ENCODE measurements around the gene SERPINA1.
"Not testable (repeated sequence)": the region's sequence is repeated elsewhere in the genome, so short reads cannot be mapped to it uniquely, and the experiment has no call there.

The SERPINA1 gene

GRCh38 chr14:94374749-94375260 lies 13.6 kb downstream of the SERPINA1 start:
- H3K9ac ChIP-seq (ENCODE audit: low read length) = no peak overlapping the region
- H3K36me3 ChIP-seq (ENCODE audit: control insufficient read depth, insufficient read depth, low read length, severe bottlenecking) = no peaks in the 10 kb centered on the region
- no peaks in the 10 kb centered on the region for H3K27me3 ChIP-seq (replicated peaks; ENCODE audit: control insufficient read depth, insufficient read depth, low read length)
- H3K4me3 ChIP-seq (ENCODE audit: low read length) = no peak overlapping the region
- H3K4me1 ChIP-seq (ENCODE audit: control insufficient read depth, insufficient read depth, low read length) = peaks cover 21% of the 10 kb centered on the region
- no peak for DNase-seq (ENCODE audit: low read depth)
- H3K9me3 ChIP-seq (ENCODE audit: control insufficient read depth, low read length) = no peaks in the 10 kb centered on the region

GRCh38 chr14:94374116-94374515 lies 14.3 kb downstream of the SERPINA1 start:
- H3K4me1 ChIP-seq (ENCODE audit: control insufficient read depth, insufficient read depth, low read length) = peaks cover 21% of the 10 kb centered on the region
- no peak overlapping the region for H3K4me3 ChIP-seq (ENCODE audit: low read length)
- DNase-seq (ENCODE audit: low read depth) = no peak
- no peaks in the 10 kb centered on the region for H3K27me3 ChIP-seq (replicated peaks; ENCODE audit: control insufficient read depth, insufficient read depth, low read length)
- no peaks in the 10 kb centered on the region for H3K9me3 ChIP-seq (ENCODE audit: control insufficient read depth, low read length)
- H3K36me3 ChIP-seq (ENCODE audit: control insufficient read depth, insufficient read depth, low read length, severe bottlenecking) = no peaks in the 10 kb centered on the region
- no peak overlapping the region for H3K9ac ChIP-seq (ENCODE audit: low read length)

- no peaks in the 10 kb centered on the region for H3K27me3 ChIP-seq (replicated peaks; ENCODE audit: control insufficient read depth, insufficient read depth, low read length)
- H3K9ac ChIP-seq (ENCODE audit: low read length) = peak overlapping the region; percentile 50
- H3K9me3 ChIP-seq (ENCODE audit: control insufficient read depth, low read length) = no peaks in the 10 kb centered on the region
- no peak overlapping the region for H3K4me3 ChIP-seq (ENCODE audit: low read length)
- no peaks in the 10 kb centered on the region for H3K36me3 ChIP-seq (ENCODE audit: control insufficient read depth, insufficient read depth, low read length, severe bottlenecking)
- peaks cover 21% of the 10 kb centered on the region for H3K4me1 ChIP-seq (ENCODE audit: control insufficient read depth, insufficient read depth, low read length)
- peak; percentile 97 for DNase-seq (ENCODE audit: low read depth)
Measured at GRCh38 chr14:94373708-94374107, 14.7 kb downstream of the SERPINA1 start.

- no peaks in the 10 kb centered on the region for H3K27me3 ChIP-seq (replicated peaks; ENCODE audit: control insufficient read depth, insufficient read depth, low read length)
- H3K4me3 ChIP-seq (ENCODE audit: low read length) = no peak overlapping the region
- peaks cover 19% of the 10 kb centered on the region for H3K4me1 ChIP-seq (ENCODE audit: control insufficient read depth, insufficient read depth, low read length)
- no peak for DNase-seq (ENCODE audit: low read depth)
- no peak overlapping the region for H3K9ac ChIP-seq (ENCODE audit: low read length)
- no peaks in the 10 kb centered on the region for H3K9me3 ChIP-seq (ENCODE audit: control insufficient read depth, low read length)
- H3K36me3 ChIP-seq (ENCODE audit: control insufficient read depth, insufficient read depth, low read length, severe bottlenecking) = no peaks in the 10 kb centered on the region
Measured at GRCh38 chr14:94372021-94372605, 16.3 kb downstream of the SERPINA1 start.

- Histone ChIP-seq H3K4me3 (ENCODE audit: low read length) (no peak overlapping the region), H3K27me3 (replicated peaks; ENCODE audit: control insufficient read depth, insufficient read depth, low read length) (no peaks in the 10 kb centered on the region), H3K4me1 (ENCODE audit: control insufficient read depth, insufficient read depth, low read length) (peaks cover 18% of the 10 kb centered on the region), H3K9ac (ENCODE audit: low read length) (no peak overlapping the region), H3K36me3 (ENCODE audit: control insufficient read depth, insufficient read depth, low read length, severe bottlenecking) (no peaks in the 10 kb centered on the region), H3K9me3 (ENCODE audit: control insufficient read depth, low read length) (no peaks in the 10 kb centered on the region)
- no peak for DNase-seq (ENCODE audit: low read depth)
Measured at GRCh38 chr14:94370524-94370910, 17.9 kb downstream of the SERPINA1 start.

- H3K9ac ChIP-seq (ENCODE audit: low read length); H3K27me3 ChIP-seq (replicated peaks; ENCODE audit: control insufficient read depth, insufficient read depth, low read length); H3K9me3 ChIP-seq (ENCODE audit: control insufficient read depth, low read length); H3K4me3 ChIP-seq (ENCODE audit: low read length); H3K36me3 ChIP-seq (ENCODE audit: control insufficient read depth, insufficient read depth, low read length, severe bottlenecking); DNase-seq (ENCODE audit: low read depth): not testable (repeated sequence)
- H3K4me1 ChIP-seq (ENCODE audit: control insufficient read depth, insufficient read depth, low read length) = peaks cover 18% of the 10 kb centered on the region
Measured at GRCh38 chr14:94369766-94370523, 18.5 kb downstream of the SERPINA1 start.

GRCh38 chr14:94368956-94369355 lies 19.4 kb downstream of the SERPINA1 start:
- Histone ChIP-seq H3K4me3 (ENCODE audit: low read length) (no peak overlapping the region), H3K9me3 (ENCODE audit: control insufficient read depth, low read length) (no peaks in the 10 kb centered on the region), H3K9ac (ENCODE audit: low read length) (no peak overlapping the region), H3K4me1 (ENCODE audit: control insufficient read depth, insufficient read depth, low read length) (peaks cover 11% of the 10 kb centered on the region), H3K27me3 (replicated peaks; ENCODE audit: control insufficient read depth, insufficient read depth, low read length) (no peaks in the 10 kb centered on the region), H3K36me3 (ENCODE audit: control insufficient read depth, insufficient read depth, low read length, severe bottlenecking) (no peaks in the 10 kb centered on the region)
- DNase-seq (ENCODE audit: low read depth) = no peak

- Histone ChIP-seq H3K27me3 (replicated peaks; ENCODE audit: control insufficient read depth, insufficient read depth, low read length) (no peaks in the 10 kb centered on the region), H3K36me3 (ENCODE audit: control insufficient read depth, insufficient read depth, low read length, severe bottlenecking) (no peaks in the 10 kb centered on the region), H3K9ac (ENCODE audit: low read length) (no peak overlapping the region), H3K9me3 (ENCODE audit: control insufficient read depth, low read length) (no peaks in the 10 kb centered on the region), H3K4me1 (ENCODE audit: control insufficient read depth, insufficient read depth, low read length) (peaks cover 4% of the 10 kb centered on the region), H3K4me3 (ENCODE audit: low read length) (no peak overlapping the region)
- DNase-seq (ENCODE audit: low read depth) = no peak
Measured at GRCh38 chr14:94368243-94368590, 20.2 kb downstream of the SERPINA1 start.

- Histone ChIP-seq H3K4me1 (ENCODE audit: control insufficient read depth, insufficient read depth, low read length) (no peaks in the 10 kb centered on the region), H3K36me3 (ENCODE audit: control insufficient read depth, insufficient read depth, low read length, severe bottlenecking) (no peaks in the 10 kb centered on the region), H3K9ac (ENCODE audit: low read length) (no peak overlapping the region), H3K27me3 (replicated peaks; ENCODE audit: control insufficient read depth, insufficient read depth, low read length) (no peaks in the 10 kb centered on the region), H3K9me3 (ENCODE audit: control insufficient read depth, low read length) (no peaks in the 10 kb centered on the region), H3K4me3 (ENCODE audit: low read length) (no peak overlapping the region)
- DNase-seq (ENCODE audit: low read depth) = no peak
Measured at GRCh38 chr14:94367347-94368242, 20.8 kb downstream of the SERPINA1 start.

- Histone ChIP-seq H3K4me1 (ENCODE audit: control insufficient read depth, insufficient read depth, low read length) (no peaks in the 10 kb centered on the region), H3K9me3 (ENCODE audit: control insufficient read depth, low read length) (no peaks in the 10 kb centered on the region), H3K4me3 (ENCODE audit: low read length) (no peak within 1 kb of the TSS), H3K9ac (ENCODE audit: low read length) (no peak within 1 kb of the TSS), H3K36me3 (ENCODE audit: control insufficient read depth, insufficient read depth, low read length, severe bottlenecking) (no peaks in the 10 kb centered on the region), H3K27me3 (replicated peaks; ENCODE audit: control insufficient read depth, insufficient read depth, low read length) (no peaks in the 10 kb centered on the region)
- DNase-seq (ENCODE audit: low read depth) = no peak
Measured at GRCh38 chr14:94366146-94366915, 22.1 kb downstream of the SERPINA1 start, which contains the start of gene SERPINA2. Gene SERPINA2, minus strand, starts transcription at chr14:94366698.
